Measurements from ENCODE around the gene NRF1.
"Not testable (repeated sequence)": the region's sequence is repeated elsewhere in the genome, so short reads cannot be mapped to it uniquely, and the experiment has no call there.

The NRF1 gene

DNA sequence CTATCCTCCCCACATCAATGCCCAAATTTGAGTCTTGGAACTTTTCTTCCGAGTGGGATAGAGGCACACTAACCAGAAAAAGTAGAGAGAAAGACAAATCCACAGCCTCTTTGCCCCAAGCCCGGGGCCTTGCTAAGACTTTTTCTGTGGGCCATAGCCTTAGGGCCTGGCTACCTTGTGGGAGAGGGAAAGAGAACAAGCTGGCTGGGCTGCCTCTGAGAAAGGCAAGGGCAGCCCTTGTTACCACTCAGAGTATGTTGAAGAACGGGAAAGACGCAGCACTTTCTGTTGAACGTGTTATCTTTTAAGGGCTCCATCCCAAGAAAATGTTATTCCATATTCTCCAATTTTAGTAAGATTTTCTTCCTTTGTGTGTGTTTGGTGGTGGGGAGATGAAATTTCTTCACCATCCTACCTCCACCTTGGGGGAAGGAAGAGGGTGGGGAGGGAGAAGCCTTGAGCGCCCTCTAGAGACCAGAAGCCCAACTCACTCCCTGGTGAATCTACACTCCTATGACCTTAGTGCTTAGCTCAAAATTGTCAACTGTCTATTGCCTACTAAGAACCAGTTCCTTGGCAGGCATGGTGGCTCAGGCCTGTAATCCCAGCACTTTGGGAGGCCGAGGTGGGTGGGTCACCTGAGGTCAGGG lies 3.9 kb upstream of the NRF1 start:
- DNase-seq: peak; percentile 63

GRCh38 chr7:129609666-129610065 lies 1.9 kb upstream of the NRF1 start:
- no peak for DNase-seq

GRCh38 chr7:129610709-129611245 lies 743 bp upstream of the NRF1 start:
- DNase-seq: peak; percentile 9

GRCh38 chr7:129612112-129613015 lies 844 bp downstream of the NRF1 start:
- peak; percentile 30 for DNase-seq

DNA sequence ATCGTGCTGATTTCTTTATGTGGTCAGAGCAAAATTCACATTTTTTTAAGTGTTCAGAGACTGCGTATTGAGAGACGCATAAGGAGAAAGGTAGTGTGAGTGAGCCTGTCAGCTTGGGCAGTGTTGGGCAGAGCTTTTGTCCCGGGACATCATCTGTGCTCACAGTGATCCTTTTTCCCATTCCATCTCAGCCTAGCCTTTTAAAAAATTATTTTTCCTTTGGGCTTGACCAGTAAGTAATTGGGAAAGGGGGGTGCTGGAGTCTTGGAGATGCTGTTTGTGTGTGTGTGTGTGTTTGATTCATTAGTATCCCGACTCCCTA lies 1.5 kb downstream of the NRF1 start:
- no peak for DNase-seq

GRCh38 chr7:129615018-129615417 lies 3.5 kb downstream of the NRF1 start:
- peak; percentile 70 for DNase-seq

- DNase-seq: no peak
These were observed 5.0 kb downstream of the NRF1 start for GRCh38 chr7:129616530-129616929.

GRCh38 chr7:129617178-129617577 lies 5.7 kb downstream of the NRF1 start:
- no peak for DNase-seq

GRCh38 chr7:129617652-129618051 lies 6.1 kb downstream of the NRF1 start:
- DNase-seq: no peak

DNA sequence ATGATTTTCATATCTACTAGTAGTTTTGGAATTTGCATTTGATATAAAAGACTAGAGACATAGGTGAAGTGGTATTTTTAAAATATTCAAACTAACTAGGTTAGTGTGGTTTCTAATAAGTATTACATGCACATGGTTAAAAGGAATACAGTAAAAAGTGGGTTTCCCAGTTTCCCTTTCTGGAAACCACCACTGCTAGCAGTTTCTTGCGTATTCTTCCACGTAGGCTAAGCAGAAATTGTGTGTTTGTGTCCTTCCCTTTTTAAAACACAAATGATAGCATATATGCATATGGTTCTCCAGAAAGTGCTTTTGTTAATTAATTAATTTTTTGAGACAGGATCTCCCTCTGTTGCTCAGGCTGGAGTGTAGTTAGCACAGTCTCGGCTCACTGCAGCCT lies 15.4 kb downstream of the NRF1 start:
- DNase-seq: no peak

DNA sequence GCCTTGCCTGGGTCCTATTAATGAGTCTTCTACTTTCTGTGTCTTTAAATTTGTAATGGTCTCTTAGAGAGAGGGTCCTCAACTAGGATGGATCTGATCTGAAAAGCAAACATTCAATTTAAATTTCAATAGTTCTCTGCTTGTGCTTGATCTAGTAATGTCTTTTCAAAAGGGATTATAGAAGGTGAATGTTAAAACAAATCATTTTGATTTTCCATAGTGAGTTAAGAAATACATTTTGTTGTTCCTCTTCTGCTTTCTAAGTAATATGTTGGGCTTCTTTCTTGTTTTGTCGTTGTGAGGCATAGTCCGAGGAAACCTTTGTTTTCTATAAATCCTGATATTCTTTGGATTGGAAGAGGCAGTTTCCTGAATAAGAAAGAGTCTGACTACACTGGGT lies 18.8 kb downstream of the NRF1 start:
- no peak for DNase-seq

GRCh38 chr7:129634361-129635034 lies 23.0 kb downstream of the NRF1 start:
- DNase-seq: no peak

DNA sequence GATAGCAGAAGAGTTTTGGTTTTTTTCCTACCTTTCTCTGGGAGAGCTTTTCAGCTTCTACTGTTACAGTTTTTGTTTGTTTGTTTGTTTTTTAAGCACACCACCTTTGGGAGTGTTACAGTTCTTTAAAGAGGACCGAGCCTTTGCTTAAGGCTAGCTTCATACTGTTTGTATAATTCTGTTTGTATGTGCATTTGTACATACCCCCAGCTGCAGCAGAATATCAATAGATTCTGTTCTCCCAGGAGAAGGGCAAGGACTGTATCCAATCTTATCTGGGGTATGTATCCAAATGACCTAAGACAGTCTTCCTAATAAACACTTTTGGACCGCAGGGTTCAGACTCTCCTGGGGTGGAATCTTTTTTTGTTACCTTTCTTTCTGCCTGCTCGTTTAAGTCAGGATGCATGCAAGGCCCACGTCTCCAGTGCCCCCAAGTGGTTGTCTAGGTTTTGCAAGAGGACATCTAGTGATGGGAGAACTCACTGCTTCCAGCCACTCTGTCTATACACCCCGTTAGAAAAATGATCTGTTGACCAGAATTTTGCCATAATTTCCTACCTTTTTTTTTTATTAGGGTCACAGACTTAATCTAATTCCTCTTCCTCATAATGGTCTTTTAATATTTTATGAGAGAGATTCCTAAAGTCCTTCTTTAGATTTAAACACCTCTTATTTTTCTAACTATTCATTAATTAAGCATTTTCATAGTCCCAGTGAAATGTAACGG lies 23.9 kb downstream of the NRF1 start:
- DNase-seq: peak; percentile 73

GRCh38 chr7:129636030-129636550 lies 24.6 kb downstream of the NRF1 start:
- not testable (repeated sequence) for DNase-seq

DNA sequence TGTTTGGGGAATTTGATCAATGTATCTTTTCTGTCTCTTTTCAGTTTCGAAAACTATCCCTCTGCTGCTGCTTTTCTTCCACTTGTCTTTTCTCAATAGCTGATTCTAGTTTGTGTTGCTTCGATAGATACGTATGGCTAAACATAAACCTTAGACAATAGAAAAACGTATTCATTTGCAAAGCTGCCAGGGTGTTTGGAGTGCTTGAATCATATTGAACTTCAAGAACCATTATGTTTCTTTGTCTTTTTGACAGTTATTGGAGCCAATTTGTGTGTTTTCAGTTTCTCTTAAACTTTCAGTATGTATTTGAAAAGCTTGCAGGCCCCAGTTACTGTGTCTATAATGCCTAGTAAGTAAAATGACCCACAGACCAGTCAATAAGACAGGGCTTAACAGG lies 25.1 kb downstream of the NRF1 start:
- no peak for DNase-seq

DNA sequence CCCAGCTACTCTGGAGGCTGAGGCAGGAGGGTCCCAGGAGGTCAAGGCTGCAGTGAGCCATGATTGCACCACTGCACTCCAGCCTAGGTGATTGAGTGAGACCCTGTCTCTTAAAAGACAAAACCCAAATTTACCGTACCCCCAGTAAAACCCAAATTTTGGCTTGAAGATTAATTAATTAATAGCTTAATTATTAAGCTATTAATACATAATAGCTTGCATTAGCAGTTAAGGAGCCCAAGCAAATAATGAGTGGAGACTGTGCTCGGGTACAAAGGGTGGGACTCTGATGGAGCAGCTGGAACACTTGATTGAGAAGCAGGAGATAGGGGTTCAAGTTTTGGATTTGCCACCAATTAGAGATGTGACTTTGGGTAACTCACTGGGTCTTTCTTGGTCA lies 28.9 kb downstream of the NRF1 start:
- no peak for DNase-seq

- DNase-seq: no peak
These were observed 31.5 kb downstream of the NRF1 start for GRCh38 chr7:129642871-129643549.

- DNase-seq: no peak
These were observed 32.1 kb downstream of the NRF1 start for GRCh38 chr7:129643550-129644170.

- no peak for DNase-seq
These were observed 33.2 kb downstream of the NRF1 start for GRCh38 chr7:129644634-129645230.

DNA sequence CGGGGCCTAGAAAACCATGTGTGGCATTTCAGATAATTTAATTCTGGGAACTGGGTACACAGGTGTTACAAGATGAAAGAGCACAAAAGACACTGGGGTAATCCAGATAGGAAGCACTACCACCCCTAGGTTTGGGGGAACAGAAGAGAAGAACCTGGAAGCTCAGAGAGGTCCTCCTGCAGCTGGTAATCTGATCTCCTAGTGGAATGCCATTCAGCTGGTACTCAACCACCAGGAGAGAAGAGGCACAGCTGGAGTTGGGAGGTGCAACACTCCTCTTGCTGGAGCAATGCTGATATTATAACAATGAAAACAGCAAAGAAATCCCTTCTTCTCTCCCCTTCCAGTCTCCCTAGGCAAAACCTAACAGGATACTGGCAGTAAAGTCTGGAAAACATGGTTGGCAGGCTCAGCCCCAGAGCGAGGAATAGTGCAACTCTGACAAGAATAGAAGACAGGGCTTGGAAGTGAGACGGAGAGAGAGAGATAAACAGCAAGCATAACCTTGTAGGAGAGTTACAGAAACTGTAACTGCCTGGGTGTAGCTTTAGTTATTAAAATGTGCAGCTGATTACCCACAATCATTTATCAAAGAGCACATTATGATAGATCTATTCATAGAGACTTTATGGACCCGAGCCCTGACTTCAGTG lies 35.0 kb downstream of the NRF1 start:
- DNase-seq: no peak

All from activated CD4-positive, alpha-beta T cell treated with anti-CD3 and anti-CD28 coated beads, Interleukin-2, Interleukin-6, amounts not matched to agents 100 ng/mL and 50 ng/mL, durations not matched to agents 16 hours and 8 hours (primary cell).